ENCODE measurements around the gene GRM7.

DNA sequence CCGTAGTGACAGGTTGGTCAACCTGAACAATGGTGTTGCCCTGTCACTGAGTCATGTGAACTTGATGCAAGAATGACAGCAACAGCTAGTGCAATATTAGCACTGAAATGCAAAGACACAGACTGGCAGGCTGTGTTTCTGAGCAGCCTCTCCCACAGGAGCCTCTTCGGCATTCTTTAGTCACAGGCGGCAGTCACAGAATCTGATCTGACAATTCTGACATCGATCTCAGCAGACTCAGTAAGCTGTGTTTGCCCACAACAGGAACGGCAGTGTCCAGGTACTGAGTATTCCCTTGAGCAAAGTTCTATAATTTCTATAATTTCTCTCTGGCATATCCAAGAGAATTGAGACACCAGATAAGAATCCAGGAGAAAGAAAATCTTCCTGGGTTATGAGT, 776.8 kb downstream of the GRM7 start:
- TF ChIP-seq, protein P1, sequence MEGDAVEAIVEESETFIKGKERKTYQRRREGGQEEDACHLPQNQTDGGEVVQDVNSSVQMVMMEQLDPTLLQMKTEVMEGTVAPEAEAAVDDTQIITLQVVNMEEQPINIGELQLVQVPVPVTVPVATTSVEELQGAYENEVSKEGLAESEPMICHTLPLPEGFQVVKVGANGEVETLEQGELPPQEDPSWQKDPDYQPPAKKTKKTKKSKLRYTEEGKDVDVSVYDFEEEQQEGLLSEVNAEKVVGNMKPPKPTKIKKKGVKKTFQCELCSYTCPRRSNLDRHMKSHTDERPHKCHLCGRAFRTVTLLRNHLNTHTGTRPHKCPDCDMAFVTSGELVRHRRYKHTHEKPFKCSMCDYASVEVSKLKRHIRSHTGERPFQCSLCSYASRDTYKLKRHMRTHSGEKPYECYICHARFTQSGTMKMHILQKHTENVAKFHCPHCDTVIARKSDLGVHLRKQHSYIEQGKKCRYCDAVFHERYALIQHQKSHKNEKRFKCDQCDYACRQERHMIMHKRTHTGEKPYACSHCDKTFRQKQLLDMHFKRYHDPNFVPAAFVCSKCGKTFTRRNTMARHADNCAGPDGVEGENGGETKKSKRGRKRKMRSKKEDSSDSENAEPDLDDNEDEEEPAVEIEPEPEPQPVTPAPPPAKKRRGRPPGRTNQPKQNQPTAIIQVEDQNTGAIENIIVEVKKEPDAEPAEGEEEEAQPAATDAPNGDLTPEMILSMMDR (conservative IDR thresholded peaks at IDR 0.05; ENCODE audit: low read depth, low read length): no peak
- no peak for TF ChIP-seq CEBPB (IDR thresholded peaks at IDR 0.05; ENCODE audit: low read depth, low read length)
- no peak for TF ChIP-seq MAZ (IDR thresholded peaks at IDR 0.05; ENCODE audit: borderline replicate concordance, low read depth, low read length)

Data from IMR-90 (cell line).